ENCODE measurements around the gene MALL.
"Not testable (repeated sequence)": the region's sequence is repeated elsewhere in the genome, so short reads cannot be mapped to it uniquely, and the experiment has no call there.

The MALL gene

DNA sequence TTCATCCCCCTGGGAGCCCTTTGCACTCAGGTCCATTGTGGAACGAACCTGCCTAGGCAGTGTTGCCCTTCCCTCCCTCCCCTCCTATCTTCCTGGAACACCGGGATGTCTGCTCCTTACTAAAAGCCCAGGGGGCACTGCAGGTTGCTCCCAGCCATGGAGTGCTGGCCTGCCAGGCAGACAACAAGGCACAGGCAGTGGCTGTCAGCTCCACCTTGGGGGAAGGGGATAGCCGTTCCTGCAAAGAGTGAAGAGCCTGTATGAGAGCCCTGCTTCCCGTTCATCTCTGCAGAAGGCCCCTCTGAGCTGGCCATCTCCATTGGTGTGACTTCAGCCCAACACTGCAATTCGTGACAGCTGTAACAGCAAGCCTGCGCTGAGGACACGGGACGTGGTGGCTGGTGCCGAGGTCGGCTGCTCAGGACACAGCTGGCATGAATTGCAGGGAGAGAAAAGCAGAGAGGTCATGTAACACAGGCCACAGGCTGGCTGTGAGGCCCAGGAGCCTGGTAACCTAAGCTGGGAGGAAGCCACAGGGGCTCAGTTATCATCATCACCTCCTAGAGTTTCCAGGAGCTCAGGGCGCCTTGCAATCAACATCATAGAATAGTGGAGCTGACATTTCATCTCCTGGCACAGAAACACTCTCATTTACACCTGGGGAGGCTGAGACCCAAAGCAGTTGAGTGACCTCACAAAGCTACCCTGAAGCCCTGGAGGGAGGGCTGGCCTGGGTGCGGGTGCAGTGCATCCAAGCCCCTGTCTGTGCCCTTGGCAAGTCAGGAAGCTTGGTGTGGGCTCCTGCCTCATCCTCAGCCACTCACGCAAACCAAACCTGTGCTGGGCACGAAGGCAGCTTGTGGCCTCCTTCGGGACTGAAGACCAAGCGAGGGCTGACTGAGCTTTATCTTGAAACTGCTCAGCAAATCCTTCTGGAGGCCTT, 67.1 kb downstream of the MALL start:
- H3K27ac ChIP-seq (ENCODE audit: low read depth, low read length); H3K9ac ChIP-seq (ENCODE audit: low read depth, low read length); H3K9me3 ChIP-seq (ENCODE audit: control insufficient read depth, insufficient read depth, low read length); H3K36me3 ChIP-seq (ENCODE audit: control insufficient read depth, insufficient read depth, low read length); H3K4me1 ChIP-seq (ENCODE audit: control insufficient read depth, insufficient read depth, low read length); H3K27me3 ChIP-seq (ENCODE audit: control insufficient read depth, insufficient read depth, low read length); H3K4me3 ChIP-seq (ENCODE audit: low read depth, low read length): not testable (repeated sequence)

DNA sequence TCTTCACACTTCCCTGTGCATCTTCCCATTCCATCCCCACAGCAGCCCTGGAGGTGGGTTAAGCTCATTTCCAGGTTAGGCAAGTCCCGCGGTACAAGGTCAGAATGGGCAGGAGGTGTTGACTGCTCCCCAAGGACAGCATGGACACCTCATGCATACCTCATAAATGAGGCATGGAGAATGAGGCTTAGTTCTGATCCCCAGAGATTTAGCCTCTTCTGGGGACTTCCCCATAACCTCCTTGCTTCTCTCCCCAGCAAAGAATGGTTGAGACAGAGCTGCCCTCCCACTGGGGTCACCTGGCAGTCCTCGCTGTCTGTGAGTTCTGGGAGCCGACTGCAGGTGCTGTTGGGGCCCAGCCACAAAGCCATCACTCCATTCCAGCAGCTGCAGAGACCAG, 68.4 kb downstream of the MALL start:
- not testable (repeated sequence) for H3K9me3 ChIP-seq (ENCODE audit: control insufficient read depth, insufficient read depth, low read length); H3K27ac ChIP-seq (ENCODE audit: low read depth, low read length); H3K27me3 ChIP-seq (ENCODE audit: control insufficient read depth, insufficient read depth, low read length); H3K36me3 ChIP-seq (ENCODE audit: control insufficient read depth, insufficient read depth, low read length); H3K4me1 ChIP-seq (ENCODE audit: control insufficient read depth, insufficient read depth, low read length); H3K4me3 ChIP-seq (ENCODE audit: low read depth, low read length); H3K9ac ChIP-seq (ENCODE audit: low read depth, low read length)

DNA sequence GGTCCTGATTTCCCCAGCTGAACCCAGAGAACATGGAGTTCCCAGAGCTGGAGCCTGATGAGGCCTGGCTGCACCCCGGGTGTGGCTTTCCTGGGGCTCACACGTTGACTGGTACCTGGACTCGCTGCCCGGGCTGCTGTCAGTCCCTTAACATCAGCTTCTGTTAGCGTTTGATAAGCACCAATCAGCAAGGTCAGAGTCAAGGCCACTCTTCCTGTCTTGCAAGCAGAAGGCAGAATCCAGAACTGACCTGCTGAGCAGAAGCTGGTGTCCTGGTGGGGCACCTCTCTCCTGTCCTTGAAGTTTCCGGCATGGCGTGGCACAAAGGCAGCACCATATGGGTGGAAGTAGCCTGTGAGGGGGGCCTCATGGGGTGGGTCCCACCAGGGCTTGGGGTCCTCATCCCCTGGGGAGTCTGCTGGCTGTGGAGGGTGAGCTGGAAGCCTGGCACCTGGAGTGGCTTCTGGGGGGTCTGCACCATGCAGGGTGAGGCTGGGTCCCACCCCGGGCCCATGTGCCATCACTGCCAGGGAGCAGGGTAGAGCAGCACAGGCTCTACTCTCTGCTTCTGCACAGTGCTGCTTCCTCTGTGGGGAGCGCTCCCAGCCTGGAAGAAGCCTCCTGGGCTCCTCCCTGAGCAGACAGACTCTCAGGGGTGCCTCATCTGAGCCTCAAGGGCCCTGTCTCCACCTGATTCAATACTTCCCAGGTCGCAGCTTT, 73.5 kb downstream of the MALL start:
- H3K4me1 ChIP-seq (ENCODE audit: control insufficient read depth, insufficient read depth, low read length); H3K27ac ChIP-seq (ENCODE audit: low read depth, low read length); H3K36me3 ChIP-seq (ENCODE audit: control insufficient read depth, insufficient read depth, low read length); H3K4me3 ChIP-seq (ENCODE audit: low read depth, low read length); H3K27me3 ChIP-seq (ENCODE audit: control insufficient read depth, insufficient read depth, low read length); H3K9ac ChIP-seq (ENCODE audit: low read depth, low read length); H3K9me3 ChIP-seq (ENCODE audit: control insufficient read depth, insufficient read depth, low read length): not testable (repeated sequence)

DNA sequence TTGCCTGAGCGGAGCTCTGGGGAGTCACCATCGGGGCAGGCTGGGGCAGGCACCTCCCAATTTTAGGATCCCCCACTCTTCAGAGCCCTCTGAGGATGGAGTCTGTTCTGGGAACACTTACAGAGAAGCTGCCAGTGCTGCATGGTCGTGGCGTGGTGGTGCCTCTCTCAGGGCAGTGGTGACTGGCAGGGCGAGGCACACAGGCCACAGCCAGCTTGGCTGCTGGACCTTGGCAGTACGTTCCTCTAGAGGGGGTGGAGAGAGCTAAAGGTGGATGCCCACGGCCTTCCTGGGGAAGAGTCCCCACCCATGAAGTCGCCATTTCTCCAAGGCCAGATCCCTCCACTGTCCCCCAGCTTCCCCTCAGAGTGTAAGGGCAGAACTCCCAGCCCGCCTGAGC, 78.3 kb downstream of the MALL start:
- H3K9me3 ChIP-seq (ENCODE audit: control insufficient read depth, insufficient read depth, low read length); H3K4me1 ChIP-seq (ENCODE audit: control insufficient read depth, insufficient read depth, low read length); H3K36me3 ChIP-seq (ENCODE audit: control insufficient read depth, insufficient read depth, low read length); H3K4me3 ChIP-seq (ENCODE audit: low read depth, low read length); H3K9ac ChIP-seq (ENCODE audit: low read depth, low read length); H3K27me3 ChIP-seq (ENCODE audit: control insufficient read depth, insufficient read depth, low read length); H3K27ac ChIP-seq (ENCODE audit: low read depth, low read length): not testable (repeated sequence)

DNA sequence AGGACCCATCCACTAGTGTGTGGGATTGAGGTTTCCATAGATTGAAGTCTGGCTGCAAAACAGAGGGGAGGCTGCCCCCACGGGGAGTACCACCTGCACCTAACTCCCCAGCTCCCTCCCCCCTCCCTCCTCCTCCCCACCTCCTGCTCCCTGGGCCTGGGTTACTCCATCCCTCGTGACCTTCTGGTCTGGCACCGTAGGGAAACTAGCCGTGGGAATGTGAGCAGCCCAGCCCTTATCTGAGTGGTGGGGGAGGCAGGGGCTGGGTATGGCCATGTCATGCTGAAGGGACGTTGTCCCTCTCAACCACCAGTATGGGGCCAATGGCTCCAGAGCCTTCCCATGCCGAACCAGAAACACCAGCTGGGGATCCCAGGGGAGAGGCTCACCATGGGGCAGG, 80.2 kb downstream of the MALL start:
- H3K27me3 ChIP-seq (ENCODE audit: control insufficient read depth, insufficient read depth, low read length); H3K4me3 ChIP-seq (ENCODE audit: low read depth, low read length); H3K9me3 ChIP-seq (ENCODE audit: control insufficient read depth, insufficient read depth, low read length); H3K36me3 ChIP-seq (ENCODE audit: control insufficient read depth, insufficient read depth, low read length); H3K4me1 ChIP-seq (ENCODE audit: control insufficient read depth, insufficient read depth, low read length); H3K9ac ChIP-seq (ENCODE audit: low read depth, low read length); H3K27ac ChIP-seq (ENCODE audit: low read depth, low read length): not testable (repeated sequence)

DNA sequence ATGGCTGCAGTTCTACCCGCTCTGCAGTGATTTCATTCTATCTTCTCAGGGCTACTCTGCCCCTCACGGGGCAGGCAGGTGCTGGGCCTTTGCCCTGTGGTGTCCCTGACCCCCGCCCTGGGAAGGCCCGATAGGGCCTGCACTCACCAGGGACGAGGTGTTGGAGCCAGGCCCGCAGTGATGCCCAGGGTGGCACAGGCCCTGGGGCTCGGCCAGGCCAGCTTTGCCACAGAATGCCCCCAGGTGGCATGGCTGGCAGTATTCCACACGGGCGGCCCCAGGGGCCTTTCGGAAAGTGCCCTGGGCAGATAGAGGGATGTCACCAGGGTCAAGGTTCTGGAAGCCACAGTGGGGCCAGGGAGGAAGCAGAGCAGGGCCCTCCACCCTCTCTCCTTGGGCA, 80.7 kb downstream of the MALL start:
- H3K27me3 ChIP-seq (ENCODE audit: control insufficient read depth, insufficient read depth, low read length); H3K9ac ChIP-seq (ENCODE audit: low read depth, low read length); H3K4me1 ChIP-seq (ENCODE audit: control insufficient read depth, insufficient read depth, low read length); H3K36me3 ChIP-seq (ENCODE audit: control insufficient read depth, insufficient read depth, low read length); H3K9me3 ChIP-seq (ENCODE audit: control insufficient read depth, insufficient read depth, low read length); H3K4me3 ChIP-seq (ENCODE audit: low read depth, low read length); H3K27ac ChIP-seq (ENCODE audit: low read depth, low read length): not testable (repeated sequence)

All from HUES48 (cell line).